Skeletal muscle cell (primary cell): Measurements from ENCODE around the gene SORCS2.

Experiments used
- DNase-seq: peaks from one replicate; pipeline ENCODE4 v3.0.0-alpha.2; 2010; ENCODE audit warnings: low read depth
- H3K4me3 ChIP-seq: 2 replicates; pipeline ENCODE4 v1.5.1; 2011; ENCODE audit warnings: low read depth, mild to moderate bottlenecking, control low read depth, low read length, moderate library complexity

Gene SORCS2

GRCh38 chr4:7516096-7516772 lies 323.9 kb downstream of the SORCS2 start:
- DNase-seq = no peak
- no peak overlapping the region for H3K4me3 ChIP-seq

- DNase-seq = no peak
- no peak overlapping the region for H3K4me3 ChIP-seq
Observed at GRCh38 chr4:7516773-7517144, 324.4 kb downstream of the SORCS2 start.

- DNase-seq = no peak
- H3K4me3 ChIP-seq = no peak overlapping the region
Observed at GRCh38 chr4:7518871-7519637, 326.7 kb downstream of the SORCS2 start.

DNA sequence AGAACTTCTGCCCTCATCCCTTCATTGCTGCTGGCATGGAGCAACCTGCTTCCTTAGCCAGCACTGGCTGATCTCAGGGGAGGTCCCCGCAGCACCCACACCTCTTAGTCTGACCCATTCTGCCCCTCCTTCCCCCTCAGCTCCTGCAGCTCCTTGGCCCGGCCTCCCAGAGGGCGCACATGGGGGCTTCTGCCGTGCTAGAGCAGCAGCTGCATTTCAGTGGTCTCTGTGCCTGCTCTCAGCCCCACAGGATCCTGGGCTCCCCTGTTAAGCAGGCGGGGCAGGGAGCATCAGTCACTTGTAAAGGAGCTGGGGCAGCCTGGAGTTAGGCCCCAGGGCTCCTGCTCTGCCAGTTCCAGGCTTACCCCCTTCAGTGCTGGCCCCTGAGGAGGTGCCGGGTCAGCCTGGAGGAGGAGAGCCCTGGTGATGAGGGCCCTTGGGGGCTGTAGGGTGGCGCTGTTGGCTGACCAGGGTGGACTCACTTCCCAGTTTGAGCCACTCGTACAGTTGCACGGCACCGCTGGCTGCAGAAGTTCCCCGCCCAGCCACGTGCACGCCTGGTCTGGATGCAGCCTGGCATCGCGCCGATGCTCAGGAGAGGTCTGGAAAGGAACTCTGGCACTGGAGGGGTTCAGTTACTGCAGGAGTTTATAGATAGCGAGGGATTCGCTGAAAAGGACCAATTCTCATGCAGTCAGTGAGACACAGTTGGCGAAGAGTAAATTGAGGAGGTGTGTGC lies 327.5 kb downstream of the SORCS2 start:
- no peak for DNase-seq
- H3K4me3 ChIP-seq = no peak overlapping the region

DNA sequence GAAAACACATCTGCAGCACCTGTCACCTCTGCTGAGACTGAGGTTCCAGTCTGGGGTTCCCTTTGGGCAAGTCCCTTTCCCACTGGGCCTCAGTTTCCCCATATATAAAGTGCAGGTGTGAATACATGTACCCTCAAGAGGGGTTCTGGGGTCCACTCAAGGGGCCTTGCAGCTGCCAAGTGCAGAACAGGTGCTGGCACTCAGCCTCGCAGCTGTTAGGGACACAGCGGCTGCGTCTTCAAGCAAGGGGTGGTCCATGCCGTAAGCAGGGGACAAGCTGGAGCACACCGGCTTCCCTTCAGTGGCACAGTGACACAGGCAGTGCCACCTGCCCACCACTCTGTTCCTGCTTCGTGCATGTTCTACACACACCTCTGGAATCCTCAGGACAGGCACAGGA lies 329.3 kb downstream of the SORCS2 start:
- DNase-seq = no peak
- H3K4me3 ChIP-seq = no peak overlapping the region

GRCh38 chr4:7522452-7523220 lies 330.3 kb downstream of the SORCS2 start:
- no peak for DNase-seq
- H3K4me3 ChIP-seq = no peak overlapping the region

DNA sequence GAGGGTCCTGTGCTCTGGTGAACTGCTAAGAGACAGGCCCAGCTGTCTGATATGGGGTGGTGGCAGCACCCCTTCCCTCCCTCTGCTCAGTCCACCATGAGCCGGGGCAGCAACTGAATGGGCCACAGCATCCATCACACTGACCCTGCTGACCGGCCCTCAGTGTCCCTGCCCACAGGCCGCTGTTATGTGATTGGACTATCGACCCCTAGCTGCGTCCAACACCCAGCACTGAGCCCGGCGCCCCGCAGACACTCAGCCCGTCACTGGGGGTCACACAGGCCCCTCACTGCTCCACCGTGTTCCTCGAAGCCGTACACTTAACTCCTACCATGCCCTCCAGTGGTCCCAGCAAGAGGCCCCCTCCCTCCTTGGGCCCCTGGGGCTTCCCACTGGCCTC lies 331.2 kb downstream of the SORCS2 start:
- no peak for DNase-seq
- H3K4me3 ChIP-seq = no peak overlapping the region

- H3K4me3 ChIP-seq = no peak overlapping the region
- no peak for DNase-seq
Observed at GRCh38 chr4:7524064-7524682, 331.8 kb downstream of the SORCS2 start.

- H3K4me3 ChIP-seq = no peak overlapping the region
- DNase-seq = no peak
Observed at GRCh38 chr4:7524843-7525242, 332.5 kb downstream of the SORCS2 start.

DNA sequence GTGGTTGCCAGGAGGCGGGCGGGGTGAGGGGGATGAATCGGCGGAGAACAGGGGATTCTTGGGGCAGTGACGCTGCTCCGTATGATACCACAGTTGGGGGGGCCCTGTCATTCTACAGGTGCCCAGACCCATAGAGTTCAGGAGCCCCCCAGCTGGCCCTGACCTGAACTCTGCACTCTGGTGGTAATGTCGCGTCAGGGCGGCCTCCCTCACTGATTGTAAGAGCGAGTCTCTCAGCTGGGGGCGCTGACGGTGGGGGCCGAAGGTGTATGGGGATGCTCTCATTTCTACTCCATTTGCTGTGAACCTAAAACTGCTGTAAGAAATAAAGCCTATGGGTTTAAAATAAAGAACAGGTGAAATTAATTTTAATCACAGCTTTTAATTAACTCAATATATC lies 334.2 kb downstream of the SORCS2 start:
- no peak overlapping the region for H3K4me3 ChIP-seq
- no peak for DNase-seq

GRCh38 chr4:7526929-7527535 lies 334.7 kb downstream of the SORCS2 start:
- H3K4me3 ChIP-seq = no peak overlapping the region
- no peak for DNase-seq

DNA sequence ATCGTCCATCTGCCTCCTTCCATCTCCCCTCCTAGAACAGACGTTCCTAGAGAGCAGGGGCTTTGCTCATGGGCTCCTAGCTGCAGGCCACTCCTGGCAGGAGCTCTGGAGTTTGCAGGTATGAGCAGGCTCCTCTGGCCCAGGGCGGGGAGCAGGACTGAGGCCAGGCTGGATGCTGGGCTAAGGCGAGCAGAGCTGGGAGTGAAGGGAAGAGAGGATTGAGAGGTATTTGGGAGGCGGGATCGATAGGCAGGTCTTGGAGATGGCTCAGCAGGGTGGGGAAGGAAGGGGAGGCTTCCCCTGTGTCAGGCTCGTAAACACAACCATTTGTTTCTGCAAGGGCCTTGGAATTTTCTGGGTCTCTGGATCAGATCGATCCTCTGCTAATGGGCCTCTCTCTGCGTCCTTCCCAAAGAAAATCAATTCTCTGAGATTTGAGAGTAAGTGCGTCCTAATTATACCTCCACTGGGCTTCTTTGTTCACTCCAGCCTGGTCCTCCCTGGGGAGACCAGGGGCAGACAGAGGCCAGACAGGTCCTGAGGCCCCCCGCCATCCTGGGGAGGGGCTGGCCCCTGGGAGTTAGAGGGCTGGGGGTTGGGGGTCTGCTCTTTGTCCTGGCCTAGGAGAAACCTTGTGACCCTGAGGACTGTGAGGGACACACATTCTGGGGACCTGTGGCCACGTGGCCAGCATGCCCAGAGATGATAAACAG lies 337.2 kb downstream of the SORCS2 start:
- DNase-seq = no peak
- H3K4me3 ChIP-seq = no peak overlapping the region

- no peak overlapping the region for H3K4me3 ChIP-seq
- DNase-seq = no peak
Observed at GRCh38 chr4:7530082-7530481, 337.7 kb downstream of the SORCS2 start.

DNA sequence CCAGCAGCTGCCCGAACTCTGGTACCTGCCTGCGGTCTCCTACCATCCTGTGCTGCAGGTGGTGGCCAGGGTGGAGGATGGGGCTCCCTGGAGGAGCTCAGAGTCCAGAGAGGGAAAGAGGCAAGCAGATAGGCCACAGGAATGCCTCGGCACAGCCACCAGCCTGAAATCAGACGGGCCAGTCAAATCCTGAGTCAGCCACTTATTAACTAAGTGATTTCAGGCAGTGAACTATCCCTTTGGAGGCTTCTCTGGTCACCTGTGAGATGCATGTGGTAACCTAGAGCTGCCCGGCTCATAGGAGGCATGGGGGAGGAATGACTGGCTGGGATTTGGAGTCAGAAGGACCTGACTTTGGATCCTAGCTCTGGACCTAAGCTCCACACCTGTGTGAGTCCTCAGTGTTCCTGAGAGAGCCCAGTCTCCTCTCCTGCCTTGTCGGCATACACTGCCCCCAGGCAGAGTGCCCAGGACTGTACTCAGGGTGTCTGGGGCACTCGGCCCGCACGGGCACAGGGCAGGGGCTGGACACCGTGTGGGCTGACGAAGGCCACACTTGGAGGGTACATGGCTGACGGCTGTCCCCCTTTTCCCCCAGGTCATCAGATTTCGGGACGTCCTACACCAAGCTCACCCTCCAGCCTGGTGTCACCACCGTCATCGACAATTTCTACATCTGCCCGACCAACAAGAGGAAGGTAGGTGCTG lies 338.7 kb downstream of the SORCS2 start:
- no peak overlapping the region for H3K4me3 ChIP-seq
- DNase-seq = no peak

- no peak overlapping the region for H3K4me3 ChIP-seq
- no peak for DNase-seq
Observed at GRCh38 chr4:7531640-7531994, 339.3 kb downstream of the SORCS2 start.

DNA sequence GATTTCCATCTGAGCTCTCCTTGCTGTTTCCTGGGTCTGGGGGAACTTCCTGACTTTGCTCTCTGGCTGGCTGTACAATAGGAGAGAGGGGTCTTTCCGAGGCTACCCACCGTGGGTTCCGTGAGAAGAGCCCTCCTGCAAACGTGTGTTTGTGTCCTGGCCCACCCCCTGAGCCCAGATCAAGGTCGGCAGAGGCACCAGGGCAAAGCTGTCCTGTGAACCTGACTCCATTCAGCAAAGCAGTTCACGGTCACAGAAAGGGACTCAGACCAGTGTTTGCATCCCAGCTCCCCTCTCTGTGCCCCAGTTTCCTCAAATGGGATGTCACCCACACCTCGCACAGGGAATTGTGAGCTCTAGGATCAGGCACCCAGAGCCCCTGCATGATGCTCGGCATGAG lies 339.7 kb downstream of the SORCS2 start:
- DNase-seq = no peak

GRCh38 chr4:7533267-7533666 lies 340.9 kb downstream of the SORCS2 start:
- no peak overlapping the region for H3K4me3 ChIP-seq
- DNase-seq = no peak

More for the DNA sequence above, 339.7 kb downstream of the SORCS2 start:
- H3K4me3 ChIP-seq = no peak overlapping the region

DNA sequence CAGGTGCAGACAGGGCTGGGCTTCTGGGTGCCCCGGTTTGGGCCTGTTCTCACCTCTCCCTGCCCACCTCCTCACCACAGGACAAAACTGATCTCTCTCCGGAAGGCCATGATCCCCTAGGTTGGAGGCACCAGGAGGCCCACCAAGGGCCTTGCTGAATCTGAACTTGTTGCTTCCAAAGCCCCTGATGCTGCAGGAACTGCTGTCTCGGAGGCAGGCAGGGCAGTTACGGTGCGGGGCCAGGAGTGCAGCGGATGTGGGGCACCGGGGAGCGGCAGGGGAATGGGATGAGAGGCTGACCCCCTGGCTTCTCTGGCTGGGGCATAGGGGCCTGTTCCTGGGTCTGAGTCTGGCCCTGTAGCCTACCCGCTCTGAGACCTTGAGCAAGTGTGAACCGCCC lies 342.8 kb downstream of the SORCS2 start:
- no peak for DNase-seq
- no peak overlapping the region for H3K4me3 ChIP-seq
